ENCODE results near the gene BACE1-AS. TPM values are rescaled to one million over a fixed set of nuclear protein-coding genes. Genes with fewer than 3 reads are reported as not detected.
"Not testable (repeated sequence)": the region's sequence is repeated elsewhere in the genome, so short reads cannot be mapped to it uniquely, and the experiment has no call there.

Gene BACE1-AS
- total RNA-seq, 2 experiments from 2014 or later, result 3.2 to 4.0 TPM

DNA sequence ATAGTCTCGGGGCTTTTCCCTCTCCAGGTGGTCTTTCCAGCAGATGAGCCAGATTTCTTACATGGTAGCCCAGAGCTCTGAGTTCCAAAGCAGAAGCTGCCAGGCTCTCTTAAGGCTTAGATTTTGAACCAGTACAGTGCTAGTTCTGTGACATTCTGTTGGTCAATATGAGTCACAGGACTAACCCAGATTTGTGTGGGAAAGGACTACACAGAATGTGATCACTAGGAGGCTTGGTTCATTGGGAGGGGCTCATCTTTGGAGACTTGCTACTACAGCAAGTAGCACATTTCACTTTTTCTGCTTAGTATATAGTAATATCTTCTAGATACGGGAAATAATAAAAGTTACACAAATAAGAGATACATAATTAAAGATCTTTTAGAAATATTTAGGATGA lies 34.6 kb upstream of the BACE1-AS start:
- intact Hi-C loops (cut with micrococcal nuclease), result no loop called here
- TF ChIP-seq, protein P1, sequence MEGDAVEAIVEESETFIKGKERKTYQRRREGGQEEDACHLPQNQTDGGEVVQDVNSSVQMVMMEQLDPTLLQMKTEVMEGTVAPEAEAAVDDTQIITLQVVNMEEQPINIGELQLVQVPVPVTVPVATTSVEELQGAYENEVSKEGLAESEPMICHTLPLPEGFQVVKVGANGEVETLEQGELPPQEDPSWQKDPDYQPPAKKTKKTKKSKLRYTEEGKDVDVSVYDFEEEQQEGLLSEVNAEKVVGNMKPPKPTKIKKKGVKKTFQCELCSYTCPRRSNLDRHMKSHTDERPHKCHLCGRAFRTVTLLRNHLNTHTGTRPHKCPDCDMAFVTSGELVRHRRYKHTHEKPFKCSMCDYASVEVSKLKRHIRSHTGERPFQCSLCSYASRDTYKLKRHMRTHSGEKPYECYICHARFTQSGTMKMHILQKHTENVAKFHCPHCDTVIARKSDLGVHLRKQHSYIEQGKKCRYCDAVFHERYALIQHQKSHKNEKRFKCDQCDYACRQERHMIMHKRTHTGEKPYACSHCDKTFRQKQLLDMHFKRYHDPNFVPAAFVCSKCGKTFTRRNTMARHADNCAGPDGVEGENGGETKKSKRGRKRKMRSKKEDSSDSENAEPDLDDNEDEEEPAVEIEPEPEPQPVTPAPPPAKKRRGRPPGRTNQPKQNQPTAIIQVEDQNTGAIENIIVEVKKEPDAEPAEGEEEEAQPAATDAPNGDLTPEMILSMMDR (IDR thresholded peaks at IDR 0.05), result no peak
- no peak overlapping the region for H3K4me3 Mint-ChIP-seq
- no peaks in the 10 kb centered on the region for H3K27me3 Mint-ChIP-seq
- ChIA-PET POLR2A (no interaction called here), CTCF (no interaction called here)
- peaks cover 4% of the 10 kb centered on the region for H3K4me1 Mint-ChIP-seq (ENCODE audit: low read depth)
- no peaks in the 10 kb centered on the region for H3K9me3 Mint-ChIP-seq
- ATAC-seq, result no peak
- DNase-seq, result no peak
- peaks cover 16% of the 10 kb centered on the region for H3K36me3 Mint-ChIP-seq (ENCODE audit: low read depth)
- H3K27ac Mint-ChIP-seq, result no peak overlapping the region

DNA sequence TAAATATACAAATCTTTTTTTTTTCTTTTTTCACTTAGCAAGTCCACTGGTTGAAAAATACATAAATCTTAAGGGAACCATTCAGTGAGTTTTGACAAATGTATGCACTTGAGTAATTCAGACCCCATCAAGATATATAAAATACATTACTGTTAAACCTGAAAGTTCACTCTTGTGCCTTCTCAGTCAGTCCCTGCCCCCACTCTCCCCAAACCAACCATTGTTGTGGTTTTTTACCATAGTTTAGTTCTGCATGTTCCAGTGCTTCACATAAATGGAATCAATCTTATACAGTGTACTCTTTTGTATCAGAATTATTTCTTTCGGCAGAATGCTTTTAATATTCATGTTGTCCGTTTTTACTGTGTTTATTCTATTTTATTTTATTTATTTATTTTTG lies 32.6 kb upstream of the BACE1-AS start:
- intact Hi-C loops (cut with micrococcal nuclease), result no loop called here
- POLR2A ChIA-PET, result no interaction called here
- no peak overlapping the region for H3K4me3 Mint-ChIP-seq
- CTCF ChIA-PET, result no interaction called here
- peaks cover 12% of the 10 kb centered on the region for H3K36me3 Mint-ChIP-seq (ENCODE audit: low read depth)
- ATAC-seq (no peak), DNase-seq (no peak)
- H3K9me3 Mint-ChIP-seq, result no peaks in the 10 kb centered on the region
- H3K27ac Mint-ChIP-seq, result no peak overlapping the region
- H3K4me1 Mint-ChIP-seq (ENCODE audit: low read depth), result peaks cover 4% of the 10 kb centered on the region
- TF ChIP-seq, protein P1 (IDR thresholded peaks at IDR 0.05), result no peak
- no peaks in the 10 kb centered on the region for H3K27me3 Mint-ChIP-seq

DNA sequence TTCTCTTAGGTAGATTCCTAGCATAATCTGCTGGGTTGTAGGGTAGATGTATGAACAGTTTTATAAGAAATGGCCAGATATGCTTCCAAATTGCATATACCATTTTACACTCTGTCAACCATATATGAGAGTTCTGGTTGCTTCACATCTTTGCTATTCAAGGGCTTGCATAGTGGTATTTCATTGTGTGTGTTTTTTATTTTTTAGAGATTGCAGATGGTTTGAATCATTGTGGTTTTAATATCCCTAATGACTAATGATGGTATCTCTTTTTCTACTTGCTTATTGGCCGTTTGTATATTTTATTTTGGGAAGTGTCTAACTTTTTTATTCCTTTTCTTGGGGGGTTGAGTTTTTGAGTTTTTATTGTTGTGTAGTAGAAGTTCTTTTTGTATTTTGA lies 31.7 kb upstream of the BACE1-AS start:
- H3K4me3 Mint-ChIP-seq, result no peak overlapping the region
- H3K27ac Mint-ChIP-seq, result no peak overlapping the region
- DNase-seq (no peak), ATAC-seq (no peak)
- peaks cover 4% of the 10 kb centered on the region for H3K4me1 Mint-ChIP-seq (ENCODE audit: low read depth)
- H3K27me3 Mint-ChIP-seq, result no peaks in the 10 kb centered on the region
- ChIA-PET POLR2A (interaction anchor here (1.1 kb wide), 1 partner anchor 12 kb away, joined by 3 read pairs; no protein-coding TSS in a partner anchor), CTCF (no interaction called here)
- intact Hi-C loops (cut with micrococcal nuclease), result no loop called here
- TF ChIP-seq, protein P1 (IDR thresholded peaks at IDR 0.05), result no peak
- H3K9me3 Mint-ChIP-seq, result no peaks in the 10 kb centered on the region
- peaks cover 9% of the 10 kb centered on the region for H3K36me3 Mint-ChIP-seq (ENCODE audit: low read depth)

DNA sequence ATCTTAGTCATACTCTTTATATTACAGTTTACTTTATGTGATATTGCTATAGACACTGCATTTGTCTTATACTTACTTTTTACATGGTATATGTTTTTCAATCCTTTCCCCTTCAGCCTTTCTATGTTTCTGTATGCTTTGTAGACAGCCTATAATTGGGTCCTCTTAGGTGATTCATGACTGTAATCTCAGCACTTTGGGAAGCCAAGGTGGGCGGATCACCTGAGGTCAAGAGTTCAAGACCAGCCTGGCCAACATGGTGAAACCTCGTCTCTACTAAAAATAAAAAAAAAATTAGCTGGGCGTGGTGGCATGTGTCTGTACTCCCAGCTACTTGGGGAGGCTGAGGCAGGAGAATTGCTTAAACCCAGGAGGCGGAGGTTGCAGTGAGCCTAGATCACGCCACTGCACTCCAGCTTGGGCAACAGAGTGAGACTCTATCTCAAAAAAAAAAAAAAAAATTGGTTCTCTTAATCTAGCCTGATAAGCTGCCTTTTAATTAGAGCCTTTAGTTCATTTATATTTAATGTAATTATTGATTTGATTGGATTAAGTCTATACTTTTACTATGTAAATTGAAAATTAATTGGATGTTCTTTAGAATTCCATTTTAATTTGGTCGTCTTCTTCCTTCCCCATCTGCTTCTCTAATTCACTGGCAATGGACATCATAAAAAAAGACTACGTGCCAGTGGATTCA lies 26.4 kb upstream of the BACE1-AS start:
- ATAC-seq; CTCF ChIA-PET; H3K27me3 Mint-ChIP-seq; H3K36me3 Mint-ChIP-seq (ENCODE audit: low read depth); H3K4me3 Mint-ChIP-seq; DNase-seq; H3K4me1 Mint-ChIP-seq (ENCODE audit: low read depth); H3K27ac Mint-ChIP-seq; H3K9me3 Mint-ChIP-seq; POLR2A ChIA-PET: not testable (repeated sequence)
- intact Hi-C loops (cut with micrococcal nuclease), result loop anchor here (5.0 kb wide), 1 partner anchor 32 kb away; the partner anchor contains the start of genes PCSK7 and RNF214

DNA sequence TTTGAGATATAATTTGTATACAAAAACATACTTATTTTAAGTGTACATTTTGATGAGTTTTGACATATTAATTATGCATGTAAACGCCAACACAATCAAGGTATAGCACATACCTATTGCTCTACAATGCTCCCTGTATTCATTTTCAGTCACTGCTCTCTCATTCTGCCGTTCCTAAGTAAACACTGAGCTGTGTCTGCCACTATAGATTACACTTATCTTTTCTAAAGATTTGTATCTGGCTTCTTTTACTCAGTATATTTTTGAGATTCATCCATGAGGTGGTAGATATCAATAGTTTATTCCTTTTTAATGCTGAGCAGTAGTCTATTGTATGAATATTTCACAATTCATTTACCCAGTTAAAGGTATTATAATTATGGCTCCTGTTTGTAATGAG lies 25.4 kb upstream of the BACE1-AS start:
- H3K9me3 Mint-ChIP-seq, result no peaks in the 10 kb centered on the region
- ChIA-PET POLR2A (interaction anchor here (0.6 kb wide), 1 partner anchor 599 kb away, joined by 3 read pairs; no protein-coding TSS in a partner anchor), CTCF (no interaction called here)
- intact Hi-C loops (cut with micrococcal nuclease), result loop anchor here (5.0 kb wide), 1 partner anchor 33 kb away; the partner anchor contains the start of genes PCSK7 and RNF214
- no peak overlapping the region for H3K4me3 Mint-ChIP-seq
- no peaks in the 10 kb centered on the region for H3K27me3 Mint-ChIP-seq
- no peak overlapping the region for H3K27ac Mint-ChIP-seq
- H3K4me1 Mint-ChIP-seq (ENCODE audit: low read depth), result no peaks in the 10 kb centered on the region
- DNase-seq, result no peak
- ATAC-seq, result no peak
- TF ChIP-seq, protein P1 (IDR thresholded peaks at IDR 0.05), result no peak
- H3K36me3 Mint-ChIP-seq (ENCODE audit: low read depth), result peaks cover 7% of the 10 kb centered on the region

Measured in activated CD8-positive, alpha-beta T cell treated with anti-CD3 and anti-CD28 coated beads for 36 hours (primary cell).